Epithelial cell of proximal tubule (primary cell): ENCODE measurements around the gene FNDC3B. TPM values are rescaled to one million over a fixed set of nuclear protein-coding genes. Genes with fewer than 3 reads are reported as not detected.

Experiments used
- DNase-seq: peaks from one replicate; pipeline ENCODE4 v3.0.0-alpha.2; 2011; ENCODE audit warnings: low read depth
- H3K4me3 ChIP-seq: 2 replicates; pipeline ENCODE4 v1.5.1; 2011; ENCODE audit warnings: low read depth, mild to moderate bottlenecking, low read length
- total RNA-seq: library from RNA; depleted of rRNA; stranded (reverse); fragments of >200 nt; gene quantifications from 2 replicates; pipeline ENCODE4 v1.2.3, GENCODE V29; 2015
- TF ChIP-seq, protein P1 (sequence below): conservative IDR thresholded peaks from 2 replicates; pipeline ENCODE4 v1.5.1; 2012; ENCODE audit warnings: low read depth, mild to moderate bottlenecking, low read length

Gene FNDC3B
- total RNA-seq, 1 donor from 2014 or later = 37.3 TPM

DNA sequence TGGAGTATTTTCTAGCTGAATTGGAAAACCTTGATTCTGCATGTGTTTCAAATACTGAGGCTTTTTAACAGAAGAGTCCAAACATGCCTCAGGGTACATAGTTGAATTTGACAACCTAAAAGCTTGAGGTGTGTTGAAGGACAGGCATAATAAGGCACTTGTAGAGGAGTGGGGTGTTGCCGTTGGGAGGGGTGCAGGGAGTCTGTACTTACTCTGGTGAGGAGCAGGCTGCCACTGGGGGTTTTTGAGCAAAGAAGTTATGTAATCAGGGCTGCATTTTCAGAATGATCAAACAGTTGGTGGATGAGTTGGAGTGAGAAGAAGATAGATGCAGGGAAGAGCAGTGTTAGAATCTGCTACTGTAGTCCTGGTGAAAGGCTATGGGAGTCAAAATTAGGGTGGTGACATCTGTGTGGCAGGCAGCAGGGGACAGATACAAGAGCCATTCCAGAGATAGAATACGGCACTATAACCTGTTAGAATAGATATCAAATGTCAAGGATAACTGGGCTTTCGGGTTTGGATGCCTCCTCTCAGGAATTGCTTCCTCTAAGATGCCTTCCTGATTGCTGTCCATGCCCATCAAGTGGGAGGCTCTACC is 247.3 kb downstream of the FNDC3B start:
- DNase-seq = no peak
- TF ChIP-seq, protein P1, sequence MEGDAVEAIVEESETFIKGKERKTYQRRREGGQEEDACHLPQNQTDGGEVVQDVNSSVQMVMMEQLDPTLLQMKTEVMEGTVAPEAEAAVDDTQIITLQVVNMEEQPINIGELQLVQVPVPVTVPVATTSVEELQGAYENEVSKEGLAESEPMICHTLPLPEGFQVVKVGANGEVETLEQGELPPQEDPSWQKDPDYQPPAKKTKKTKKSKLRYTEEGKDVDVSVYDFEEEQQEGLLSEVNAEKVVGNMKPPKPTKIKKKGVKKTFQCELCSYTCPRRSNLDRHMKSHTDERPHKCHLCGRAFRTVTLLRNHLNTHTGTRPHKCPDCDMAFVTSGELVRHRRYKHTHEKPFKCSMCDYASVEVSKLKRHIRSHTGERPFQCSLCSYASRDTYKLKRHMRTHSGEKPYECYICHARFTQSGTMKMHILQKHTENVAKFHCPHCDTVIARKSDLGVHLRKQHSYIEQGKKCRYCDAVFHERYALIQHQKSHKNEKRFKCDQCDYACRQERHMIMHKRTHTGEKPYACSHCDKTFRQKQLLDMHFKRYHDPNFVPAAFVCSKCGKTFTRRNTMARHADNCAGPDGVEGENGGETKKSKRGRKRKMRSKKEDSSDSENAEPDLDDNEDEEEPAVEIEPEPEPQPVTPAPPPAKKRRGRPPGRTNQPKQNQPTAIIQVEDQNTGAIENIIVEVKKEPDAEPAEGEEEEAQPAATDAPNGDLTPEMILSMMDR = no peak
- no peak overlapping the region for H3K4me3 ChIP-seq

DNA sequence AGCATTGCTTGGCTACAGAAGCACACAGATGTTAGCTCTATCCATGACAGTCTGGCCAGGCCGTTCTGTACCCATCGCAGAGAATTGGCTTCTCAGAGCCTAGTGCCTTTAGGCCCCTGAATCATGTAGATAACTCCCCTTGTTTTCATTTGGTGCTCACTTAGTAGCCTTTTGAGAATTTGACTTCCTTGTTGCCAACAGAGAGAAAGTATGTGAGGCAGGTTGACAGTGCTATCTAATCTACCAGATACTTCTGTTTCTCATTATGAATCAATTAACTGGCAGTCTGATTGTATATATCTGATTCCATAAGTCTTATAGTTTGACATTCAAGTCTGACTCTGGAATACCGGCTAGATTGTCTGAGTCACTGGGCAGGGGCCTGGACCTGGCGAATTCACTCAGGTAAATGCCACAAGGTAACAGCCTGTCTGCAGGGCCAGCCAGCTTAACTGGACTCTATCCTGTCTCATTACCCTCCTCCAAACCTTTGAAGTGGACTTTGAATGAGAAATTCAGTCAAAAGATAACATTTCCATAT is 248.6 kb downstream of the FNDC3B start:
- no peak overlapping the region for H3K4me3 ChIP-seq
- TF ChIP-seq, protein P1 = no peak
- no peak for DNase-seq

DNA sequence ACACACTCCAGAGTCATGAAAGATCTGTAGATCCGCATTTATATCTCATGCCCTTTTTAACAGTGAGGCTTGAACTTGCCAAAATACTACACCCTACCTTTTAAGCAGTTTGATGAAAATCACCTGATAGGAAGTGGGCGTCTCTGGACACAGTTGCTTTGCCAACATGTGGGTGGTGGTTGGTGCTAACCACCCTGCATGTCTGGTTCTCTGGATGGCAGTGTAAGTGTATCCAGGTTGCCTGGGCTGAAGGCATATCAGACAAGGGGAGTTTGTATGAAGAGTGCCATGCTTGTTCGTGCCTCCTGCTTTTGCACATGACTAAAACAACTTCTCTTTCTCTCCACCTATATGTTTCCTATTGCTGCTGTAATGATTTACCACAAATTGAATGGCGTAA is 249.3 kb downstream of the FNDC3B start:
- no peak for DNase-seq
- TF ChIP-seq, protein P1 = no peak
- H3K4me3 ChIP-seq = no peak overlapping the region

DNA sequence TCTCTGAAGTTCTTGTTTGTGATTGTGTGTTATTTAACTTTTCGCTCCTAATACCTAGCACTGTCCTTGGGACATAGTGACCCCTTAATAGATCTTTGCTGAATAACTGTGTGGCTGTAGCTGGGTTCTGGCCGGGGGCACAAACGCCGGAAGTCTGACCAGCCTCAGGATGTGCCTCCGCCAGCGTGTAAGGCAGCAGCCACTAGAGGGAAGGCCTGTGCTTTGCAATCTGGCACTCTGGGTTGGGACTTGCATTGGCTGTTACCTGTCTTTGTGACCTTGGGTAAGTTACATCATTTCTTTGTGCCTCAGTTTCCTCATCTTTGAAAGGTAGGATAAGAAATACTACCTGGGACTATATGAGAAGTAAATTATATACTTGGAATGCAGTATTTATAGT is 250.2 kb downstream of the FNDC3B start:
- TF ChIP-seq, protein P1 = peak; percentile 66
- H3K4me3 ChIP-seq = no peak overlapping the region
- no peak for DNase-seq

DNA sequence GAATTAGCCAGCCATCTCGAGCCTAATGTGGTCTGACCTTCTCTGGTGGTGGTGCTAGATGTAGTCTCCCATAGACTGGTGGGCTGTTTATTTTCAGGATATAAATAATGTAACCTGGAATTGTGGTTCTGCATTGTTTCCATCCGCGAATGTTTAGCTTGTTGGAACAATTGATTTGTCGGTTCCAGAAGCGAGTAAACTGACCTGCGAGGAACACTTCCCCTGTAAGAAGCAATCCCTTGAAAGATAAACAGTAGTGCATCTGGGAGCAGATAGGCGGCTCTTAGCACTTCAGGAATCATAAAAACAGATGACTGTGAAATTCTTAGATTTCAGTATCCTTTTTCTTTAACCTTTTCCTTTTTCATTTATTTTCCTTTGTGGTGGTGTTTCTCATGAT is 251.1 kb downstream of the FNDC3B start:
- H3K4me3 ChIP-seq = no peak overlapping the region
- DNase-seq = no peak
- TF ChIP-seq, protein P1 = no peak

DNA sequence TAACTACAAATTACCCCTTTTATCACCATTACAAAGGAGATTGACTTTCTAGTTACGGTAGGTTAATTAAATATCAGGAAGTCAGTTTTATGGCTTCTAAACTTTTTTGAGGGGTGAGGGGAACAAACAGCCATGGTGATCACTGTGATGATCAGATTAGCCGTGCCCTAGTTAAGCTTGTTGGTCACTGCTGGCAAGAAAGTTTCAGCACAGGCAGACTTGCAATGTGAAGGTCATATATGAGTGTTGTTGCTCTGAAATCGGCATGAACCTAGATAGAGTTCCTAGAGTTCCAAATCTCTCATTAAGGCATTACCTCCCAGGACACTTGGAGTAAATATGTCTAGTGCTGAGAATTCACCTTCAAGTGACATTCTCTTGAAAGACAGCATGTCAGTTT is 252.3 kb downstream of the FNDC3B start:
- no peak overlapping the region for H3K4me3 ChIP-seq
- DNase-seq = no peak
- TF ChIP-seq, protein P1 = no peak

DNA sequence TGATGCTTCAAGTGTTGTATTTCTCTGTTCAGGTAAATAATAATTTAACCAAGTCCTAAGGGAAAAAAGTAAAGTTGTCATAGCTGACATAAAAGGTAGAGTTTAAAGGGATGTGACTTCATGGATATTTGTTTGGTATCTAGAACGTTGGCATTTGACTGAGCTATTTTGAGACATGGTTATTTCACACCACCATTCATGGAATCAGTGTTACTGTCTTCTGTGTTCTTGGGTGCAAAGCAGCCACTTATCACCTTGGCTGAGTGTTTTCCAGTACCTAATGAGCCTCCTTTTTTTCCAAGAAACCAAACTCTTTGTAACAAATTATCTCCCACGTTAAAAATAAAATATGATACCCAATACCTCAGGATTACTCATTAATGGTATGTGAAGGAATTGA is 253.0 kb downstream of the FNDC3B start:
- H3K4me3 ChIP-seq = no peak overlapping the region
- no peak for DNase-seq
- TF ChIP-seq, protein P1 = no peak
